NB4 (cell line): ENCODE data around the gene AUP1.

Source experiments
- DNase-seq: peaks from one replicate; pipeline ENCODE4 v3.0.0; 2010; ENCODE audit warnings: low read depth
- H3K4me3 ChIP-seq: one replicate; pipeline ENCODE4 v1.5.1; 2011; ENCODE audit warnings: mild to moderate bottlenecking, low read depth, low read length, moderate library complexity
- CTCF ChIP-seq: IDR thresholded peaks from one replicate; pipeline ENCODE4 v1.5.1; 2012; ENCODE audit warnings: low read depth, low read length
- MAX ChIP-seq: IDR thresholded peaks from 2 replicates; pipeline ENCODE4 v1.6.1; 2011; ENCODE audit warnings: low read depth, low read length
- MYC ChIP-seq: IDR thresholded peaks from 2 replicates; pipeline ENCODE4 v1.6.1; 2011; ENCODE audit warnings: low read depth, low read length
- POLR2A ChIP-seq: IDR thresholded peaks from 2 replicates; pipeline ENCODE4 v1.6.1; 2011; ENCODE audit warnings: mild to moderate bottlenecking; ENCODE audit not compliant: insufficient read length; ENCODE audit errors: extremely low read depth

Gene AUP1

GRCh38 chr2:74538881-74539339 lies 9.4 kb upstream of the AUP1 start:
- peak; percentile 47 for DNase-seq
- TF ChIP-seq MAX (no peak), CTCF (no peak), MYC (no peak), POLR2A (no peak)
- H3K4me3 ChIP-seq = no peak overlapping the region

- no peak for TF ChIP-seq CTCF
- no peak for DNase-seq
- H3K4me3 ChIP-seq = no peak overlapping the region
Measured at GRCh38 chr2:74537140-74537539, 7.6 kb upstream of the AUP1 start.

GRCh38 chr2:74536166-74536950 lies 6.9 kb upstream of the AUP1 start:
- TF ChIP-seq MAX (no peak), MYC (no peak), CTCF (no peak), POLR2A (no peak)
- no peak for DNase-seq

GRCh38 chr2:74535440-74535965 lies 6.0 kb upstream of the AUP1 start:
- no peak for TF ChIP-seq CTCF
- TF ChIP-seq POLR2A = no peak
- no peak for TF ChIP-seq MAX
- TF ChIP-seq MYC = no peak
- DNase-seq = no peak
- H3K4me3 ChIP-seq = no peak overlapping the region

More at GRCh38 chr2:74536166-74536950, 6.9 kb upstream of the AUP1 start:
- no peak overlapping the region for H3K4me3 ChIP-seq

- H3K4me3 ChIP-seq = no peak overlapping the region
- no peak for TF ChIP-seq CTCF
- TF ChIP-seq POLR2A = no peak
- TF ChIP-seq MAX = no peak
- TF ChIP-seq MYC = no peak
Measured at GRCh38 chr2:74534411-74534810, 4.9 kb upstream of the AUP1 start.

GRCh38 chr2:74533464-74533863 lies 4.0 kb upstream of the AUP1 start:
- no peak for DNase-seq
- TF ChIP-seq MAX (no peak), MYC (no peak), CTCF (no peak), POLR2A (no peak)
- no peak overlapping the region for H3K4me3 ChIP-seq

More at GRCh38 chr2:74534411-74534810, 4.9 kb upstream of the AUP1 start:
- DNase-seq = no peak
